HEK293 (cell line): ENCODE measurements around the gene TBC1D22A.

Source experiments
- CTCF ChIA-PET: fragments of 350-600 bp; formaldehyde crosslinking; extraction: SDS; loops from one replicate; lab custom pipeline; 2021; ENCODE audit warnings: antibody characterized with exemption; lab: Yijun Ruan, JAX
- POLR2A ChIA-PET: fragments of 300-600 bp; formaldehyde crosslinking; extraction: SDS; loops from one replicate; lab custom pipeline; 2020; ENCODE audit warnings: antibody characterized with exemption, inconsistent platforms; lab: Yijun Ruan, JAX
- H3K27ac ChIP-seq: fragments of 200-500 bp; sonication (Bioruptor generic); 2 replicates; pipeline ENCODE4 v1.5.1; 2014; ENCODE audit warnings: low read depth, low read length, control low read depth, inconsistent platforms; ENCODE audit errors: extremely low read depth
- H3K36me3 ChIP-seq, 2 experiments: fragments of 200-500 bp in 1 of 2; sonication (Bioruptor generic) in 1 of 2; 1 replicate in 1 of 2; 2 replicates in 1 of 2; pipeline ENCODE4 v1.5.1; 2014 to 2017; ENCODE audit warnings: inconsistent platforms in 2 of 2, low read length in 2 of 2; ENCODE audit not compliant: control insufficient read depth in 2 of 2, insufficient read depth in 1 of 2
- H3K4me1 ChIP-seq: fragments of 200-500 bp; sonication (Bioruptor generic); 2 replicates; pipeline ENCODE4 v1.5.1; 2014; ENCODE audit warnings: mild to moderate bottlenecking, low read length, inconsistent platforms; ENCODE audit not compliant: control insufficient read depth, insufficient read depth
- H3K4me3 ChIP-seq: 2 replicates; pipeline ENCODE4 v1.5.1; 2011; ENCODE audit warnings: low read depth, mild to moderate bottlenecking, control low read depth, low read length, moderate library complexity
- H3K9me3 ChIP-seq: fragments of 200-500 bp; sonication (Bioruptor generic); 2 replicates; pipeline ENCODE4 v1.5.1; 2014; ENCODE audit warnings: low read depth, low read length, inconsistent platforms; ENCODE audit not compliant: control insufficient read depth, insufficient read depth
- BCL11A ChIP-seq: fragments of 450-650 bp; formaldehyde crosslinking; IDR thresholded peaks from 2 replicates; pipeline ENCODE4 v1.5.1; 2016; ENCODE audit warnings: low read depth, missing biosample characterization, missing genetic modification characterization
- BCL11B ChIP-seq: fragments of 450-650 bp; formaldehyde crosslinking; IDR thresholded peaks from 2 replicates; pipeline ENCODE4 v1.5.1; 2016; ENCODE audit warnings: low read depth, missing biosample characterization, missing genetic modification characterization
- FEZF1 ChIP-seq: fragments of 450-650 bp; formaldehyde crosslinking; IDR thresholded peaks from 2 replicates; pipeline ENCODE4 v1.5.1; 2016; ENCODE audit warnings: missing biosample characterization, missing genetic modification characterization
- GLIS1 ChIP-seq: fragments of 450-650 bp; formaldehyde crosslinking; IDR thresholded peaks from 2 replicates; pipeline ENCODE4 v1.5.1; 2016; ENCODE audit warnings: missing biosample characterization, missing genetic modification characterization
- SETDB1 ChIP-seq: IDR thresholded peaks from one replicate; pipeline ENCODE4 v1.6.1; 2017; ENCODE audit warnings: mild to moderate bottlenecking, low read length, moderate library complexity, mixed read lengths; ENCODE audit not compliant: insufficient read length
- SP3 ChIP-seq: fragments of 450-650 bp; formaldehyde crosslinking; IDR thresholded peaks from 2 replicates; pipeline ENCODE4 v1.5.1; 2016; ENCODE audit warnings: missing biosample characterization, missing genetic modification characterization
- TRIM28 ChIP-seq: IDR thresholded peaks from 2 replicates; pipeline ENCODE4 v1.6.1; 2011; ENCODE audit warnings: low read length, control low read depth, borderline replicate concordance
- YY1 ChIP-seq: fragments of 450-650 bp; formaldehyde crosslinking; IDR thresholded peaks from 2 replicates; pipeline ENCODE4 v1.5.1; 2018; ENCODE audit warnings: missing biosample characterization, missing genetic modification characterization
- ZIC2 ChIP-seq: fragments of 450-650 bp; formaldehyde crosslinking; IDR thresholded peaks from 2 replicates; pipeline ENCODE4 v1.5.1; 2016; ENCODE audit warnings: missing biosample characterization, missing genetic modification characterization
- ZNF157 ChIP-seq: fragments of 450-650 bp; formaldehyde crosslinking; IDR thresholded peaks from 2 replicates; pipeline ENCODE4 v1.5.1; 2016; ENCODE audit warnings: missing biosample characterization, missing genetic modification characterization
- ZNF174 ChIP-seq: fragments of 450-650 bp; formaldehyde crosslinking; IDR thresholded peaks from 2 replicates; pipeline ENCODE4 v1.5.0; 2017; ENCODE audit warnings: missing biosample characterization, mild to moderate bottlenecking, missing genetic modification characterization
- ZNF202 ChIP-seq: fragments of 450-650 bp; formaldehyde crosslinking; IDR thresholded peaks from 2 replicates; pipeline ENCODE4 v1.5.1; 2016; ENCODE audit warnings: missing biosample characterization, missing genetic modification characterization, borderline replicate concordance
- ZNF221 ChIP-seq: fragments of 450-650 bp; formaldehyde crosslinking; IDR thresholded peaks from 2 replicates; pipeline ENCODE4 v1.5.1; 2017; ENCODE audit warnings: missing biosample characterization, missing genetic modification characterization, borderline replicate concordance
- ZNF473 ChIP-seq: fragments of 450-650 bp; formaldehyde crosslinking; IDR thresholded peaks from 2 replicates; pipeline ENCODE4 v1.5.1; 2017; ENCODE audit warnings: missing biosample characterization, missing genetic modification characterization
- ZNF510 ChIP-seq: fragments of 450-650 bp; formaldehyde crosslinking; IDR thresholded peaks from 2 replicates; pipeline ENCODE4 v1.5.1; 2018; ENCODE audit warnings: mild to moderate bottlenecking, missing genetic modification characterization, missing biosample characterization; ENCODE audit not compliant: insufficient replicate concordance
- ZNF629 ChIP-seq: fragments of 450-650 bp; formaldehyde crosslinking; IDR thresholded peaks from 2 replicates; pipeline ENCODE4 v1.5.1; 2017; ENCODE audit warnings: missing biosample characterization, missing genetic modification characterization
- ZNF768 ChIP-seq: fragments of 450-650 bp; formaldehyde crosslinking; IDR thresholded peaks from 2 replicates; pipeline ENCODE4 v1.5.1; 2018; ENCODE audit warnings: missing biosample characterization, mild to moderate bottlenecking, missing genetic modification characterization
- TF ChIP-seq, protein P1 (sequence below): fragments of 450-650 bp; formaldehyde crosslinking; IDR thresholded peaks from 2 replicates; pipeline ENCODE4 v1.5.1; 2017; ENCODE audit warnings: missing biosample characterization, mild to moderate bottlenecking, missing genetic modification characterization, moderate library complexity
- TF ChIP-seq, protein P2 (sequence below): fragments of 450-650 bp; formaldehyde crosslinking; IDR thresholded peaks from 2 replicates; pipeline ENCODE4 v1.5.1; 2016; ENCODE audit warnings: missing biosample characterization, missing genetic modification characterization
- TF ChIP-seq, protein P3 (sequence below): fragments of 450-650 bp; formaldehyde crosslinking; IDR thresholded peaks from 2 replicates; pipeline ENCODE4 v1.5.1; 2016; ENCODE audit warnings: missing biosample characterization, missing genetic modification characterization
- TF ChIP-seq, protein P4 (sequence below): fragments of 450-650 bp; formaldehyde crosslinking; IDR thresholded peaks from 2 replicates; pipeline ENCODE4 v1.5.1; 2017; ENCODE audit warnings: missing biosample characterization, missing genetic modification characterization

The TBC1D22A gene

DNA sequence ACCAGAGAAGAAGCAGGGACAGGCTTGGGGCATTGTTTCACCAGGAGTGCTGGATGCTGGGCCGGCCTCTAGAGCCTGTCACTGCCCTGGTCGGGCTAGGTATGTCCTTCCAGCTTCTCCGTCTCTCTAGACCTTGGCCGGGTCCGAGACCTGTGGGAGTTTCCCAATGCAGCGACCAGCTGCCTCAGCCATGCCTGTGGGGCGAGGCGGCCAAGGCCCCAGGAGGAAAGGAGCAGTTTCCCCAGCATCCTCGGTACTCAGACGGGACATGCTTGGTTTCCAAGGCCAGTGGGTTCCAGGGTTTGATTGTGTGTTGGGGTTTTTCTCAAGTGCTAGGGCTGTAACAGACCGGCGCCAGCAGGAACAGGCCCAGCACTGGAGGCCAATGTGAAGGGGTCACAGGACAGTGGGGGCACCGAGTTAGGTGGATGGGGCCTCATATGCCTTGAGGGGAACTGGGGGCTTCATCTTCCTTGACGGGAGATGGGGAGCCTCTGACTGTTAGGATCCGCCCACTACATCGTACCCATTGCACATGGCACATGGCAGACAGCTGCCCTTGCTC, 339.0 kb downstream of the TBC1D22A start (continued):
- TF ChIP-seq TRIM28, result no peak
- TF ChIP-seq, protein P1, sequence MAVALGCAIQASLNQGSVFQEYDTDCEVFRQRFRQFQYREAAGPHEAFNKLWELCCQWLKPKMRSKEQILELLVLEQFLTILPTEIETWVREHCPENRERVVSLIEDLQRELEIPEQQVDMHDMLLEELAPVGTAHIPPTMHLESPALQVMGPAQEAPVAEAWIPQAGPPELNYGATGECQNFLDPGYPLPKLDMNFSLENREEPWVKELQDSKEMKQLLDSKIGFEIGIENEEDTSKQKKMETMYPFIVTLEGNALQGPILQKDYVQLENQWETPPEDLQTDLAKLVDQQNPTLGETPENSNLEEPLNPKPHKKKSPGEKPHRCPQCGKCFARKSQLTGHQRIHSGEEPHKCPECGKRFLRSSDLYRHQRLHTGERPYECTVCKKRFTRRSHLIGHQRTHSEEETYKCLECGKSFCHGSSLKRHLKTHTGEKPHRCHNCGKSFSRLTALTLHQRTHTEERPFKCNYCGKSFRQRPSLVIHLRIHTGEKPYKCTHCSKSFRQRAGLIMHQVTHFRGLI, result no peak
- no peak for TF ChIP-seq ZNF510 (tag by site-specific recombination)
- TF ChIP-seq, protein P2, sequence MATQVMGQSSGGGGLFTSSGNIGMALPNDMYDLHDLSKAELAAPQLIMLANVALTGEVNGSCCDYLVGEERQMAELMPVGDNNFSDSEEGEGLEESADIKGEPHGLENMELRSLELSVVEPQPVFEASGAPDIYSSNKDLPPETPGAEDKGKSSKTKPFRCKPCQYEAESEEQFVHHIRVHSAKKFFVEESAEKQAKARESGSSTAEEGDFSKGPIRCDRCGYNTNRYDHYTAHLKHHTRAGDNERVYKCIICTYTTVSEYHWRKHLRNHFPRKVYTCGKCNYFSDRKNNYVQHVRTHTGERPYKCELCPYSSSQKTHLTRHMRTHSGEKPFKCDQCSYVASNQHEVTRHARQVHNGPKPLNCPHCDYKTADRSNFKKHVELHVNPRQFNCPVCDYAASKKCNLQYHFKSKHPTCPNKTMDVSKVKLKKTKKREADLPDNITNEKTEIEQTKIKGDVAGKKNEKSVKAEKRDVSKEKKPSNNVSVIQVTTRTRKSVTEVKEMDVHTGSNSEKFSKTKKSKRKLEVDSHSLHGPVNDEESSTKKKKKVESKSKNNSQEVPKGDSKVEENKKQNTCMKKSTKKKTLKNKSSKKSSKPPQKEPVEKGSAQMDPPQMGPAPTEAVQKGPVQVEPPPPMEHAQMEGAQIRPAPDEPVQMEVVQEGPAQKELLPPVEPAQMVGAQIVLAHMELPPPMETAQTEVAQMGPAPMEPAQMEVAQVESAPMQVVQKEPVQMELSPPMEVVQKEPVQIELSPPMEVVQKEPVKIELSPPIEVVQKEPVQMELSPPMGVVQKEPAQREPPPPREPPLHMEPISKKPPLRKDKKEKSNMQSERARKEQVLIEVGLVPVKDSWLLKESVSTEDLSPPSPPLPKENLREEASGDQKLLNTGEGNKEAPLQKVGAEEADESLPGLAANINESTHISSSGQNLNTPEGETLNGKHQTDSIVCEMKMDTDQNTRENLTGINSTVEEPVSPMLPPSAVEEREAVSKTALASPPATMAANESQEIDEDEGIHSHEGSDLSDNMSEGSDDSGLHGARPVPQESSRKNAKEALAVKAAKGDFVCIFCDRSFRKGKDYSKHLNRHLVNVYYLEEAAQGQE, result no peak
- no peak for TF ChIP-seq YY1 (tag by site-specific recombination)
- TF ChIP-seq ZNF157 (tag by site-specific recombination), result no peak
- TF ChIP-seq, all 188 proteins: peak for 0

DNA sequence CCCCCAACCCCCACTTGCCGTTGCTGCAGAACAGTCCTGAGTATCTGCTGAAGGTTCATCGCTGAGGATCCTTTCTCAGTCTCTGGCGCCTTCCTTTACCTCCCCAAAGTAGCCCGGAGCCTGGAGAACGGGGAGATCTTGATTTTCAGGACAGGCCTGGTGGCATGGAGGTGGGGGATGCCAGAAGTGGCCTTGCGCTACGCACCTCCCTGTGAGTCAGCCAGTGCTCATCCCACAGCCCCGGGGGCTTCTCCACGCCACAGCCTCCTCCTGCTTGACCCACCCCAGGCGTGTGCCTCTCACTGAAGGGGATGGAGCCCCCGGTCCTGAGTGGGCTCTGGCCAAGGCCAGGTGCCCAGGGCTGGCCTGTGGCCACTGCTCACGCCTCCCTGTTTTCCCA, 339.6 kb downstream of the TBC1D22A start:
- H3K36me3 ChIP-seq, result no peaks in the 10 kb centered on the region
- POLR2A ChIA-PET, result no interaction called here
- H3K4me3 ChIP-seq, result no peak overlapping the region
- H3K27ac ChIP-seq, result no peak overlapping the region
- H3K9me3 ChIP-seq, result no peaks in the 10 kb centered on the region
- TF ChIP-seq BCL11A (tag by site-specific recombination), result no peak
- TF ChIP-seq, all 188 proteins: peak for 0
- no peaks in the 10 kb centered on the region for H3K4me1 ChIP-seq
- CTCF ChIA-PET, result no interaction called here

DNA sequence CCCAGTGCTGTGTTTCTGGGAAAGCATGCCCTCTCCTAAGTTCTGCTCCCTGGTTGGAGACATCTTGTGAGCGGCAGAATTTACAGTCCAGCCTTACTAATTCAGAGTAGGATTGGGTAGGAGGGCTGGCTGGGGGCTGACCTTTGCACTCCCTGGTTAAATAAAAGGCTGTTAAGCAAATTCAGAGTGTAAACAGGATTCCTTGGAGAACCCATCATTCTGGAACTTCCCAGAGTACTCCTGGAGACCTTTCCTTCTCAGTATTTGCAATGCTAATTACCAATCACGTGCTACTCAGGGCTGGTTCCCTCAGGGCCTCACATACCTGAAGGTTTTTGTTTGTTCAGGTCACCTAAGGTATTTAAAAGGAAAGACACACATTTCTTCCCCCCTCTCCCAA, 340.2 kb downstream of the TBC1D22A start:
- H3K4me3 ChIP-seq, result no peak overlapping the region
- no peak overlapping the region for H3K27ac ChIP-seq
- CTCF ChIA-PET, result no interaction called here
- POLR2A ChIA-PET, result no interaction called here
- H3K36me3 ChIP-seq, result no peaks in the 10 kb centered on the region
- H3K9me3 ChIP-seq, result no peaks in the 10 kb centered on the region
- H3K4me1 ChIP-seq, result no peaks in the 10 kb centered on the region
- TF ChIP-seq ZNF157 (tag by site-specific recombination) (no peak), GLIS1 (tag by site-specific recombination) (no peak), BCL11B (tag by site-specific recombination) (no peak), ZNF768 (tag by site-specific recombination) (no peak), SETDB1 (no peak), ZNF202 (no peak), FEZF1 (no peak), ZNF629 (tag by site-specific recombination) (no peak), ZNF473 (tag by site-specific recombination) (no peak), SP3 (tag by site-specific recombination) (no peak), ZNF174 (no peak), ZNF221 (tag by site-specific recombination) (no peak), ZIC2 (tag by site-specific recombination) (no peak)
- TF ChIP-seq, protein P3, sequence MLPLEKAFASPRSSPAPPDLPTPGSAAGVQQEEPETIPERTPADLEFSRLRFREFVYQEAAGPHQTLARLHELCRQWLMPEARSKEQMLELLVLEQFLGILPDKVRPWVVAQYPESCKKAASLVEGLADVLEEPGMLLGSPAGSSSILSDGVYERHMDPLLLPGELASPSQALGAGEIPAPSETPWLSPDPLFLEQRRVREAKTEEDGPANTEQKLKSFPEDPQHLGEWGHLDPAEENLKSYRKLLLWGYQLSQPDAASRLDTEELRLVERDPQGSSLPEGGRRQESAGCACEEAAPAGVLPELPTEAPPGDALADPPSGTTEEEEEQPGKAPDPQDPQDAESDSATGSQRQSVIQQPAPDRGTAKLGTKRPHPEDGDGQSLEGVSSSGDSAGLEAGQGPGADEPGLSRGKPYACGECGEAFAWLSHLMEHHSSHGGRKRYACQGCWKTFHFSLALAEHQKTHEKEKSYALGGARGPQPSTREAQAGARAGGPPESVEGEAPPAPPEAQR (tag by site-specific recombination), result no peak
- TF ChIP-seq, protein P2, result no peak
- TF ChIP-seq, protein P4, sequence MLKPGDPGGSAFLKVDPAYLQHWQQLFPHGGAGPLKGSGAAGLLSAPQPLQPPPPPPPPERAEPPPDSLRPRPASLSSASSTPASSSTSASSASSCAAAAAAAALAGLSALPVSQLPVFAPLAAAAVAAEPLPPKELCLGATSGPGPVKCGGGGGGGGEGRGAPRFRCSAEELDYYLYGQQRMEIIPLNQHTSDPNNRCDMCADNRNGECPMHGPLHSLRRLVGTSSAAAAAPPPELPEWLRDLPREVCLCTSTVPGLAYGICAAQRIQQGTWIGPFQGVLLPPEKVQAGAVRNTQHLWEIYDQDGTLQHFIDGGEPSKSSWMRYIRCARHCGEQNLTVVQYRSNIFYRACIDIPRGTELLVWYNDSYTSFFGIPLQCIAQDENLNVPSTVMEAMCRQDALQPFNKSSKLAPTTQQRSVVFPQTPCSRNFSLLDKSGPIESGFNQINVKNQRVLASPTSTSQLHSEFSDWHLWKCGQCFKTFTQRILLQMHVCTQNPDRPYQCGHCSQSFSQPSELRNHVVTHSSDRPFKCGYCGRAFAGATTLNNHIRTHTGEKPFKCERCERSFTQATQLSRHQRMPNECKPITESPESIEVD (tag by site-specific recombination), result no peak
